NCI-H526 treated with DMSO at 0.1 percent for 48 hours (cell line): Measurements from ENCODE around the gene SHISA8.
A peak's percentile ranks its signal among the peaks of the same experiment; 100 is the strongest.

Experiments used
- DNase-seq: peaks from one replicate; lab custom pipeline; 2025; lab: John Stamatoyannopoulos, UW

SHISA8 gene

DNA sequence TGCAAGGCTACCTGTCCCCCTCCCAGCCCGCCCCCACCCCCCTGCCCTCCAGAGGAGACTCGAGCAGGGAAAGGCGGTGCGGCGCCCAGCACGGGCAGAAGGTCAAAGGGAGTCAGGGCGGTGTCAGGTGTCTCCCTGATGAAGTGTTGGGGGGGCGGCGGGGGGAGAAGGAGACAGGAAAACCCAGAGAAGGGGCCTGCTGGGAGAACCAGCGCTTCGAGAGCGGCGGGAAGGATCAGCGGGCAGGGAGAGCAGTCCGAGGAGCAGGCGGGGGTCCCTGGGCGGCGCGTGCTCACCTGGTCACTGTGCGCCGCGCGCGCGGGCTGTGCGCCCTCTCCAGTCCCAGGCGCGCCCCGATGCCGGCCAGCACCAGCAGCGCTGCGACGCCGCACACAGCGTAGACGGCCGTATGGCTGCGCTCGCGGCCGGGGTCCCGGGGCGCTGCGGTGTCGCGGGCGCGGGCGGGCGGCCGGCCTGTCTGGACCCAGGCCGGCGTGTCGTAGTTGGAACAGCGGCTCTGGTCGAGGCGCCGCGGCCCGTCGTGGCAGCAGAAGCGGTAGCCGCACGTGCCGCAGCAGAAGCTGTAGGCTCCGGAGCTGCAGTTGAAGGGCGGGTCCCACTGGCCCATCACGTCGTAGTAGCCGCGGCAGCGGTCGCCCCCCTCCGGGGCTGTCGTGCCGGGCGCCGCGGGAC is 886 bp downstream of the SHISA8 start:
- no peak for DNase-seq

DNA sequence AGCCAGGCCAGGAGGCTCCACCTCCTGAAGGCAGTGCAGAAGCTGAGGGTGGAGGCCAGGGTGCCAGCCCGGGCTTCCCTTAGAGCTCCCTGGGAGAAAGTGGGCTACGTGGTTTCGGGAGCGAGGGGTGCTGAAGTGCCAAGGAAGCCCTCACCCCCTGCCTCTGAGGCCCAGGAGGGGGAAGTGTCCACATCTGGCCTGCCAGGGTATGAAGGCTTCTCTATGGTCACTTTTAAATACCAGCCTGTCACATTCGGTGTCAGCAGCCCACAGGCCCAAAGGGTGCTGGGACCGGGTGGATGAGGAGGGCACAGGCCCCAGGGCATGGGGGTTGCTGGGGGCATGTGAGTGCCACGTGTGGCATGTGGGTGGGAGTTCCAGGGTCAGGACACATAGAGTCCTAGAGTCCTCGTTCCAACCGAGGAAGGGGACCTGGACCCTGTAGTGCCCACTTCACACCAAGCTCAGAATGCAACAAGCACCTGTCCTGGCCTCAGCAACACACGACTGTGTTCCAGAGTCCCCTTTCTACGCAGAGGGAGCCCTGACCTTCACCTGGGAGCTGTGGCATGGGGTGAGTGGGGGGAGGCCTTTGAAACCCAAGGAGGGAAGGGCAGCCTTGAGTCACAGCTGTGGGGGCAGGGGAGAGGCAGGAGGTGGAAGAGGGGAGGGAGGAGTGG is 1.7 kb downstream of the SHISA8 start:
- no peak for DNase-seq

DNA sequence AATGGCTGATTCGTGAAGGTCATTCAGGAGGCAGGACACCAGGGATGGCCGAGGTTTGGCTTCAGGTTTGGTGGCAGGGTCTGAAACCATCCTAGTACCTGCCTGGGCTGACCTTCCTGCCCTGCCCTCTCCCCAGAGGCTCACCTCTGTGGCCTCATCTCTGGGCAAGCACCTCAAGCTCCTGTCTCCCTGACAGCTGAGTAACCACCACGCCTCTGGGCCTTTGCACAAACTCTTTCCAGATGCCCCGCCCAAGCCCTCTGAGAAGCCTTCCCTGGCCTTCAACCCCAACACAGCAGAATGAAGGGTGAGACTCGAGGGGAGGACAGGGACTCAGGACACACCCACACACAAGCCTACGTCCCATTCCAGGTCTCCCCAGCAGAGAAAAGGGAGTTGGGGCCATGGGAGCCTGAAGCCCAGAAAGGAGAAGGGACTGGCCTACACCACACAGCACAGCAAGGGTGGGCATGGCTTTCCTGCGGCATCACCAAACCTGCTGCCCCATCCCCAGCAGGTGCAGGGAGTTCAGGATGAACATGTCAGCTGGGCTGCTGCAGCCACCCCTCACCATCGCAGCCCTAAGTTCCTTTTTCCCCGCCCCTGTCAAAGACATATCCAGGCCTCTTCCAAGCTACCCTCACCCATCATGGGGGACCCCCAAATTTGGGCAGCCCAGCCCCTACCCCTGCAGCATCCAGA is 2.4 kb downstream of the SHISA8 start:
- no peak for DNase-seq

DNA sequence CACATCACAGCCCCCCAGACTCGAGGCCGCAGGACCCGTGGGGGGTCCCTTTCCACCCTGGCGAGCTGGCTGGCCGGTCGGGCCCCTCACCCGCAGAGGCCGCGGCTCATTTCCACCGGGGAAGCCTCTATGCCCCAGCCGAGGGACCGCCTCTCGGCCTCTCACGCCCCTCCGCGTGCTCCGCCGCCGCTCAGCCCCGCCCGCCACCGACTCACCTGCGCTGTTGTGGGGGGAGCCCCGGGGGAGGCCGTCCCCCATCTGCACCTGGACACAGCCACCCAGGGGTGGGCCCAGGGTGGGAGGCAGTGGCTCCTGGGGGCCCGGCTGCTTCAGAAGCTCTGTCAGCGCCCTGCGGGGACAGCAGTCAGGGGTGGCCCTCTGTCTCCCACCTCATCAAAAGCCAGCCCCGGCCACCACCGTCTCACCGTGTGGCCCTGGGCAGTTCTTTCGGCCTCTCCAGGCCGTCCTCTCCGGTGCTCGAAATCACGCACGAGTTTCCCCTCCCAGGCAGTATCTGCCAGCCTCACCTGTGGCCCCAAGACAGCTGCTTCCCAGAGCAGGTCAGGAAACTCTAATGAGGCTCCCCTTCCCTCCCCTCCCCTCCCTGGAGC is 3.8 kb downstream of the SHISA8 start:
- DNase-seq, result no peak

DNA sequence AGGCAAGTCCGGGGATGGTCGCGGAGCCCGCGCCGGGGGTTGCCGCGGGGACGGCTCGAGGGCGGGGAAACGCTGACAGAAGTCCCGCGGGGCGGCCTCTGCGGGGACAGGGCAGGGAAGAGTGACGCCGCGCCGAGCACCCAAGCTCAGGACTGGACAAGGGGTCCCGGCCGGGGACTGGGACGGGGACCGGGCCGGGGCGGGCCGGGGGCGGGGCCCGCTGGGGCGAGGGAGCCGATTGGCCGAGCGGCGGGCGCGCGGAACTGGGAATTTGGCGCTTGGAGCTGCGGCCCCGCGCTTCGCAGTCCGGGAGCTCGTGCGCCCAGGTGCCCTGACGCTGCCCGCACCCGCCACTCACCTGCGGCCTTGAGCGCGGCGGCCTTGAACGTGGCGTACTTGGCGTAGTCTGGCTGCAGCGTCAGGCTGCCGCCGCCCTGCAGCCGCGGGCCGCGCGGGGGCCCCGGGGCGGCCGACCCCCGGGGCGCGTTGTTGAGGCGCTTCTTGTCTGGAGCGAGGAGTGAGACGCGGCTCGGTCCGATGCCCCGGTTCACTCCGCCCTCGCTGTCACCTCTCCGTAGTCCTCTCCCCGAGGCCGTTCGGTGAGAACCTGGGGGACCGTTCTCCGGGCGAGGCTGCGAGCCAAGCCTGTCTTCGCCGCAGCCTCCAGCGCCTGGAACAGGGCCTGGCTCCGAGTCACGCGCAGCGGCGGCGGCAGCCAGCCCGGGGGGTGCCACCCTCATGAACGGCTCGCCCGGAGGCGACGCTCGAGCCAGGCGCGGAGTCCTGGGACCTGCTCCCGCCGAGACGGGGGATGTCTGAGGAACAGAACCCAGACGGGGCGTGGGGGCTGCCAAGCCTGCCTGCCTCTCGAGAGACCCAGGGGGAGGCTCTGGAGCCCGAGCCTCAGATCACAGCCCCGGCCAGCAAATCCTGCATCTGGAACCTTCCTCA is 4.5 kb downstream of the SHISA8 start:
- no peak for DNase-seq

DNA sequence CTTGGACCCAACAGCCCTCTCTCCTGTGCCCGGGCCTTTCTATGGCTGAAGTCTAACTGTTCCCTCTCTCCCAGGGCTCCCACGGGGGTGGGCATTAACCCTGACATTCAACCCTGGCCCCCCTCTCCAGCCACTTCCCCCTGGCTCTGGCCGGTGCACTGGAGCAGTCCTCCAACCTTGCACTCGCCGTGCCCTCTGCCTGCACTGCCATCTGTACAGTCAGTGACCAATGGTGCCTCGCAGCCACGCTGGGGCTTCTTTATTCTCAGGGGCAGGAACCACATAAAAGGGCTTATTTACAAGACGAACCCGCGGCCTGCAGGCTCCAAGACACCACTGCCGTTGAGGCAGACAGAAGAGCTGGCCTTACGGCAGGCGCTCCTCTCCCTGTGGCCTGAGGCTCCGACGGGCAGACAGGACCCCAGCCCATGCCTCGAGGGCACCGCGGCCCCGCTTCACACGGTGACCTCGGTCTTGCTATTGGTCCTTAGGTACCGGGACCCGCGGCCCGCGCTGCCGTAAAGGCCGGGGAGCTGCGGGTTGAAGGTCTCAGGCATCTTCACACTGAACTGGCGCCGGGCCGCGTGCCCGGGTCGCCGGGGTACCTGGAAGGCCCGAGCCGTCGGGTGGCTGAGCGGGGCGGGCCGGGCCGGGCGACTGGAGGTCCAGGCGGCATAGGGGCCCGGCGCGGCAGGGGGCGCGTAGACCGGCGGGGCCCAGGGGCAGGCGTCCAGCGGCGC is 5.4 kb downstream of the SHISA8 start:
- peak; percentile 8 for DNase-seq

DNA sequence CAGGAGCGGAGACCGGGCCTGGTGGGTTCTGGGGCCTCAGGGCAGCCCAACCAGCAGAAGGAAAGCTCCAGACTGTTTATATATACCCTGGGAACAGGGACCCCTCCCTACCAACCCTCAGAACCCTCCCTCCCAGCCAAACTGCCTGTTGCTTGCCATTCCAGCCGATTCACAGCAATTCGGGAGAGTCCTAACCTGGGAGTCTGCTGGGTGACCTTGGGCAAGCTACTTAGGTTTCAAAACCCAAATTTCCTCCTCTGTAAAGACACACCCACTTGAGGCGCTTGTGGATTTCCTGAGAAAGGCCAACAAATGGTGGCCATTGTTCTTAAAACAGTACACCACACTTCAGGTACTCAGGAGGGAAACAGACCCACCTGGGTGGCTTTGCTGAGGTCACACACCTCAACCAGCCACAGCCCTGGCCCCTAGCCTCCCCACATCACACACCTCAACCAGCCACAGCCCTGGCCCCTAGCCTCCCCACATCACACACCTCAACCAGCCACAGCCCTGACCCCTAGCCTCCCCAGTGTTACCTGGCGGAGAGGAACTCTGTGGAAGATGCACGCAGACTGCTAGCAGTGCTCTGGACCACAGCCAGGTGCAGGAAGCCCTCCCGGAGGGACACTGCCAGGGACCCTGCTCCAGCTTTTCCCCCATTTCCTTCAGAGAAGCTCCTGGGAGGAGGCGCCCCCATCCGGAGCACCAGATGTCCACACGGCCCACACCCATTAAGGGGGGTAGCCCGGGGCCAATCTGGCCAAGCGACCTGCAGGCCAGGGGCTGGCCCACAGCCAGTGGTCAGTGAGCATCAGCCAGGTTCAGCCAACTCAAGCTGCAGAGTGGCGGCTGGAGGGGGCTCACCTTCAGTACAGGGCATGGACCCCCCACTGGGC is 6.2 kb downstream of the SHISA8 start:
- DNase-seq, result no peak

DNA sequence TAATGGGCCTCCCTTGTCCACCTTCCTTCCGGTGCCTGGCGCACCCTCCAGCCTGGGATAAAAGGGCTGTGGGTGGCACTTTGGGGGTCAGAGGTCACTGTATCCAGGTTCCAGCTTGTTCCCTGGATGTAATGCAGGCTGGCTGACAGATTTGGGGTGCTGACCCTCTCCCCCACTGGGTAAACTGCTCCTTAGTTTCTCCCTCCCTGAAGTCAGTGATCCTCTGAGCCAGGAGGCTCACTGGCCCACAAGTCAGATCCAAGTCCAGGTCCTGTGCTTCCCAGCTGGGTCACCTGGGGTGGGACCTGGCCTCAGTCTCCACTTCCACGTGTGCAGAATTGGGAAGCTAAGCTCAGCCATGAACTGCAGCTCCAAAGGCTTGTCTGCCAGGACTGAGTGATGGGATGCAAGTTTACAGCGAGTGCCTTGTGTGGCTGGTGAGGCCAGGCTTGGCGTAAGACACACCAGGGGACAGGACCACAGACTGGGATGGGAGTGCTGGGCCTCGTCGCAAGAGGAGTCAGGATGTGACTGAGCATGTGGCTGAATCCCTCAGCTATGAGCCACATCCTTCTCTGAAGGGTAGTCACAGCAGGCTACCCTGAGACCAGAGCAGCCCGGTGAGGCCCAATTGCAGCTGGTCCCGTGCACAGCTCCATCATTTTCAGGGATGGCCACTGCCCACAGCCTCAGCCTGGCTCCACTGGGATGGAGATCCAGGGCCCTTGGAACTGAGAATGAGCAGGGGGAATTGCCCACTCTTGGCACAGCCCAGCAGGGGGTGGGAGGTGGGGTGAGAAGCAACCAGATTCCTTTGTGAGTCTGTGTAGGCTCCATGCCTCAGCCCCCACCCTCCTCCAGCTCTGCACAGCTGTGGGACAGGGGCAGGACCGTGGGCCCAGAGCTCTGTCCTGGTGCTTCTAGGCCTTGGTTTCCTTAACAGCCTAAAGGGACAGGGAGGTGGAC is 7.2 kb downstream of the SHISA8 start:
- DNase-seq, result no peak

DNA sequence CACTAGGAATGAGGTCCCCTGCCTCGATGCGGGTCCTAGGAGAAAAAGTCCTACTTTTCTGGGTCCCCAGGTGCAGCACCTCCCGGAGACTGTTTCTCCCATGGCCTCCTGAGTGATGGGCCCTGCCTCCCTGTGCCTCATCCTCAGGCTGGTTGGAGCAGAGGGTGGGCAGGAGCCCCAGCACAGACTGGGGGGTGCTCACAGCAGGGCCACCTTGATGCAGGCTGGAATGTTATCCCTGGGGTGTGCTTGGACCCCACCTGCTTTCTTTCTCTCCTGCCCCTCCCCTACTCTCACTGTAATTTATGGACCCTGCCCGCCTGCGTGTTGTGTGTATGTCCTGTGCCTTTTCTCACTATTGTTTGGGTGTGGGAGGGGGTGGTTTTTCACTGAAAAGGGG is 8.1 kb downstream of the SHISA8 start:
- no peak for DNase-seq

DNA sequence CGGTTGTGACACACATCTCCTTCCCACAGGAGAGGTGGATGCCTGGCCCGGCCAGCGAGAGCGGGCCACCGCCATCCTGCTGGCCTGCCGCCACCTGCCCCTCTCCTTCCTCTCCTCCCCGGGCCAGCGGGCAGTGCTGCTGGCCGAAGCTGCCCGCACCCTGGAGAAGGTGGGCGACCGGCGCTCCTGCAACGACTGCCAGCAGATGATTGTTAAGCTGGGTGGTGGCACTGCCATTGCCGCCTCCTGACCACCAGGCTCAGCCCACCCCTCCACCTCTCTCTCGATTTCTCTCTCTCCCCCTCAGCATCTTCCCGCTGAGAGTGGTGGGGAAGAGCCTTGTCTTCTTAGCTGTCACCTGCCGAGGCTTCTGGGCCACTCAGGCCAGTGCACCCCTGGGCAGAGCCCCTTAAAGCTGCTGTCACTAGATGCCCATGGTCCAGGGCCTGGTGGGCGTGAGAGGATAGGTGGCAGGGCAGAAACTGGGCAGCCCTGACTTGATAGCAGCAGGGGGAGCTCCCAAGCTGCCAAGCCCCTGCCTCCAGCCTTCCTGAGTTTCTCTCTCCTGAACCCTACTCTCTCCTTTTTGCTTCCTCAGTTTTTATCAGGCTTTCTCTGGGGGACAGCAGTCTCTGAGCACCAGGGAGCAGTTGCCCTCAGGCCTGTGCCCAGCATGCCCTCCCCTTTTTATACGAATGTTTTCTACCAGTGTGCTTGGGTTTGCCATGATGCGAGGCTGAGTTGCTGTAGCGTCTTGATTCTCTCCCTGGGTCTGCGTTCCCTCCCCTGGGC is 9.3 kb downstream of the SHISA8 start:
- DNase-seq, result no peak

DNA sequence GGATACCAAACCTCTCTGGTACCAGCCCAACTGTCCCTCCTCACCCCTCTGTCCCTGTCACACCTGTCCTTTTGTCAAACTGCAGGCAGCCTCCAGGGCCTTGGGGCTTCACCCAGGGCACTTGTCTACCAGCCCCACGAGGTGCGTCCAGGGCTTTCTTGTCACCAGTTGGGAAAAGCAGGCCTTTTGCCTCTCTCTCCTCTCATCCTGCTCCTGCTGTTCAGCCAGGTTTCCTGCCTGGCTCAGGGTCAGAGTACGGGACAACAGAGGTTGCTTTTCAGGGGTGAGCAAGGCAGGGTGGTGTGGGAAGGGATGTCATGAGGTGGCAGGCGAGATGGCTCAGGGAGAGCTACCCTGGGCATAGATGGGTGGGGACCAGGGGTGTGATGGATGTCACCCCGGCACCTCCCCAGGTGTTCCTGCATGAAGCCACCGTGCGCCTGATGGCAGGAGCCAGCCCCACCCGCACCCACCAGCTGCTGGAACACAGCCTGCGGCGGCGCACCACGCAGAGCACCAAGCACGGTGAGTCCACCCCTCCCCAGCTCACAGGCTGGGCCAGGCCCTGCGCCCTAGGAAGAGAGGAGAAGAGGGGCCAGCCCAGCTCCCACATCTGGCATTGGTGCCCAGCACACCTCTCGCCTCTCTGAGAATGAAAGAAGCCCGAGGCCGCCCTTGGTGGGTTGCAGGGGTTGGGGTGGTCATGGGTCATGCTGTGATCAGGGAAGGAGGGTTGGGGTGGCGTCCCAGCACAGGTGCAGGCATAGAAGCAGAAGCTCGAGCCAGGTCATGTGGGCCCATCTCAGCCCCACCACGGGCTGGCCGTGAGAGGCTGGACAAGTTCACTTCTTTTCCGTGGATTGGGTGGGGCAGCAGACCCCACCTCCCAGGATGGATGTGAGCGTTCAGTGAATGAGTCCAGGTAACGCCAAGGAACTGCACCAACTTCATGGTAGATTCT is 10.1 kb downstream of the SHISA8 start:
- no peak for DNase-seq

DNA sequence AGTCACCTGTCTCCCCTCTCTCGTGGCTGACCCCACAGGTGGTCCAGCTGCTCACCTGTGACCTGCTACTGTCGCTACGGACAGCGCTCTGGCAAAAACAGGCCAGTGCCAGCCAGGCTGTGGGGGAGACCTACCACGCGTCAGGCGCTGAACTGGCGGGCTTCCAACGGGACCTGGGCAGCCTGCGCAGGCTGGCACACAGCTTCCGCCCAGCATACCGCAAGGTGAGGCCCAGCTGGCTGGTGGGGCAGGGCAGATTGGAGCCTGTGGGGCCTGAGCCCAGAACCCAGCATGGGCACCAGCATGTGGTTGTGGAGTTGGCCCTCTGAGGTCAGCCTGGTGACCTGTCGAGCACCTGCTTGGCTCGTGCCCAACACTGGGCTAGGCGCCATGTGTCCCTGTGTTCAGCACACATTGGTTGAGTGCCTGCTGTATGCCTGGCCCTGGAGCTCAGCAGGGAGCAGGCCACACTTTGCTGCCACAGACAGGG is 11.9 kb downstream of the SHISA8 start:
- no peak for DNase-seq

DNA sequence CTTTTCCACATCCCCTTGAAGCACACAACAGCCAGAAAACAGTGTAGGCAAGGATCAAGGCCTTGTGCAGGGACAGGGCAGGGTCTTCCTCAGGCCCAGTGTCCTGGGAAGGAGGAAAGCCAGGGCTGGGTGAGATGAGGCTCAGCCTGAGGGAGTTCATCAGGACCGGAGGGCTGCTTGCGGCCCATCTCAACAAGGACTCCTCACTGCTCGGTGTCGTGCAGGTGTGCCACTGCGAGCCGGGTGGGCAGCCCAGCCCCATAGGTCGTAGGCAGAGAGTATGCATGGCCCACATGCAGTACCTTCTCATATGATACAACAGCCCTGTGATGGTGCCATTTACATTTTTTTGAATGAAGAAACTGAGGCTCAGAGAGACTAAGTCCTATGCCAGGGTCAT is 12.9 kb downstream of the SHISA8 start:
- no peak for DNase-seq

DNA sequence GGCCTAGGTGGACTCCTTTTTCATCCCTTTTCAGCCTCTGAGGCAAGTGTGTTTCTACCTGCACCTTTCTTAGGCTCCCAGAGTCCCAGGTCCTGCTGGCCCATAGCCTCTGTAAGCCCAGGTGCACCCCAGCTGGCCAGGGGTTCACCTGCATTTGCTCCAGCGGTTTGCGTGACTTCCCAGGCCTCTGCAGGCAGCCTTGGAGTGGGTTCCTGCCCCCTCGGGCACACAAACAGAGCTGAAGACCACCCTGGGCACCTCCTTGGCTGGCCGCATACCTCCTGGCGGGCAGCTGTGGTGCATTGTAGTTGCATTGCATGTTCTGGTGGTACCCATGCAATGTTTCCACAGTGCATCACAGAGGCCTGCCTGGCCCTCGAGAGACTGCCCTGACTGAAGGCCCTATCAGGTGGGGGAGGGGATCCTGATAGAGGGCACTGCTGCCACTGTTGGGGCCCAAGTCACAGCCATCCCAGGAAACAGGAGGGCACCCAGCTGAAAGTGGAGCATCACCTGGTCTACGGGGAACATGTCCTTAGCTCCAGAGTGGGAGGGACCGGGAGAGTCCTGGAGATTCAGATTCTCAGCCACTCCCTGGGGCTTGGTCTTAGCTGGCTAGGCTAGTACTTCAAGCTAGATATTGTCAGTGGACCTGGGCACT is 14.1 kb downstream of the SHISA8 start:
- no peak for DNase-seq

DNA sequence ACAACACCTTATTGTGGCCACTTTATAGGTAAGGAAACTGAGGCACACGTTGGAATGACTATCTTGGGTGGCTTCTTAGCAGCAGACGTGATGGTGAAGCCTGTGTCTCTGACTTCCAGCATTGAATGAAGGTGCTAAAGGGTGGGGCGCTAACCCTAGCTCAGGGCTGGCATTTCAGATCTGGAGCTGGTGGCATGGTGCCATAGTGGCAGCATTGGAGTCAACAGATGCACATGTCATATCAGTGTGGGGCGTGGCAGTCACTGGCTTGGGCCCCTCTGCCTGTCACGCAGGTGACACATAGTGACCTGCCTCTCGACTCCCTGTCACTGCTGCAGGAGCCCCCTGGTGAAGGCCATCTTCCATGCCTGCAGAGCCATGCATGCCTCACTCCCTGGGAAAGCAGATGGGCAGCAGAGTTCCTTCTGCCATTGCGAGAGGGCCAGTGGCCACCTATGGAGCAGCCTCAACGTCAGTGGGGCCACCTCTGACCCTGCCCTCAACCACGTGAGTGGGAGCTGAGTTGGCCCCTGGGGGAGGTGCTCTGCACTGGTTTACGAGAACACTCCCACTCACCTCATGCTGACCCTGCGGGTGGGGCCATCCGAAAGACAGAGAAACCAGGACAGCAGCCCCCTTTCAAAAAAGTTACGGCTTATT is 14.8 kb downstream of the SHISA8 start:
- DNase-seq, result no peak
